Measurements from ENCODE around the gene TSC22D4.
"Not testable (repeated sequence)": the region's sequence is repeated elsewhere in the genome, so short reads cannot be mapped to it uniquely, and the experiment has no call there.

TSC22D4 gene

DNA sequence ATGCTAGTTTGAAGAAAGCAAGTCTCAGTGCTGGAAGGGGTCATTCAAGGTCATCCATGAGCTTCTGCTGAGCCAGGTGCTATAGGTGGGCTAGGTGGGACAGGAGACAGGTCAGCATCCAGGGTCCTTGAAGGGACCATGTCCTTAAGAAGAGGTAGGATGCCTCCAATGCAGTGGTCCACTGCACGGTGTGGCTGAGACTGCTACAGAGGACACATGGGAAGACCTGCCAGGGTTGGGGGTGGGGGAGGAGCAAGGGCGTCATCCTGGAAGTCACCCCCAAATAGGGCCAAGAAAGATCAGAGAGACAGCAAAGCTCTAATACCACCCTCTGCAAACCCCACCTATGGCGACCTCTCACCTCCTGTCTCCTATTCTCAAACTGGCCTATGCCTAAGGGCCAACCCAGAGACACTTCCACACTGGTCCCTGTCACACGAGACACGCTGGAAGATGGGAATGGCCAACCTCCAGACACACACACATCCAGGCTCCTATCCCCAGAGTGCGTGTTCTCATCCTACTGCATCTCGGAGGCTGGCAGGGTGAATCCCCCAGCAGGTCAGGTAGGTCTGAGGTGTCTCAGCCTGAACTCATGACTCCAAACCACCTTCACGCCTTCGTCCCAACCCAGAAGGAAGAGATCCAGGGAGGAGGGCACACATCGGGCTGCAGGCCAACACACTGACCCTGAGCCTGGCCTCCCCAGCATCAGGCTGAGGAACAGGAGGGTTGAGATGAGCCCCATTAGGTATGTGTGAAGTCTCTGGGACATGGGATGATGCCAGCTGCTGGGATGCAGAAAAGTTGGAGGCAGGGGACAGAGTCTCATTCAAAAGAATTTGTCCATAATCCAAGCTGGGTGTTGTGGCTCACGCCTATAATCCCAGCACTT lies 37.1 kb downstream of the TSC22D4 start:
- DNase-seq = no peak

DNA sequence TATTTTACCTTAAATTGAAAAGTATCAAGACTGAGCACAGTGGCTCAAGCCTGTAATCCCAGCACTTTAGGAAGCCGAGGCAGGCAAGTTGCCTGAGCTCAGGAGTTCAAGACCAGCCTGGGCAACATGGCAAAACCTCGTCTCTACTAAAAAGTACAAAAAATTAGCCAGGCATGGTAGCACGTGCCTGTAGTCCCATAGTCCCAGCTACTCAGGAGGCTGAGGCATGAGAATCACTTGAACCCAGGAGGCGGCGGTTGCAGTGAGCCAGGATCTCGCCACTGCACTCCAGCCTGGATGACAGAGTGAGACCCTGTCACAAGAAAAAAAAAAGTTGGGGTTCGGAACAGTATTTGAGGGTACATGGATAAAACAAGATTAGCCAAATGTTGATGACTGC lies 39.8 kb downstream of the TSC22D4 start:
- not testable (repeated sequence) for DNase-seq

DNA sequence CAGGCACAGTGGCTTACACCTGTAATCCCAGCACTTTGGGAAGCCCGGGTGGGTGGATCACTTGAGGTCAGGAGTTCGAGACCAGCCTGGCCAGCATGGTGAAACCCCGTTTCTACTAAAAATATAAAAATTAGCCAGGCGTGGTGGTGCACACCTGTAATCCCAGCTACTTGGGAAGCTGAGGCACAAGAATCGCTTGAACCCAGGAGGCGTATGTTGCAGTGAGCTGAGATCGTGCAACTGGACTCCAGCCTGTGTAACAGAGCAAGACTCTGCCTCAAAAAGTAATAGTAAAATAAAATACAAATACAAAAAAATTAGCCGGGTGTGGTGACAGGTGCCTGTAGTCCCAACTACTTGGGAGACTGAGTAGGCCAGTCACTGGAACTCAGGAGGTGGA lies 40.3 kb downstream of the TSC22D4 start:
- DNase-seq = not testable (repeated sequence)

DNA sequence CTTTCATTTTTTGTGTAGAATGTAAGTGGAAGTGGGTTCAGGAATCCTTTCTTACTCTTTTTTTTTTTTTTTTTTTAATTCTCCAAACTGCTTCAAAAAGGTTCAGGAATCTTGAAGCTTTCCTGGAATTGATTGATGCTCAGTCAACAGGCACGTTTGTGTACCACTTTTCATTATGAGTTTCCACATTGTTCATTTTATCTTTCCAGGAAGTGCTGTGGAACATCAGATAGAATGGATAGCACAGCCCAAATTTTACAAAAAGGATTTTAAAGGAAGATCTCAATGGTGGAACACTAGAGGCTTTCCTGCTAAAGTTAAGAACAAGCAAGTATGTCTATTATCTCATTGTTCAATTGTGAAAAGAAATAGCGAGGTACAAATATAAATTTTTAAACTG lies 40.8 kb downstream of the TSC22D4 start:
- DNase-seq = no peak

DNA sequence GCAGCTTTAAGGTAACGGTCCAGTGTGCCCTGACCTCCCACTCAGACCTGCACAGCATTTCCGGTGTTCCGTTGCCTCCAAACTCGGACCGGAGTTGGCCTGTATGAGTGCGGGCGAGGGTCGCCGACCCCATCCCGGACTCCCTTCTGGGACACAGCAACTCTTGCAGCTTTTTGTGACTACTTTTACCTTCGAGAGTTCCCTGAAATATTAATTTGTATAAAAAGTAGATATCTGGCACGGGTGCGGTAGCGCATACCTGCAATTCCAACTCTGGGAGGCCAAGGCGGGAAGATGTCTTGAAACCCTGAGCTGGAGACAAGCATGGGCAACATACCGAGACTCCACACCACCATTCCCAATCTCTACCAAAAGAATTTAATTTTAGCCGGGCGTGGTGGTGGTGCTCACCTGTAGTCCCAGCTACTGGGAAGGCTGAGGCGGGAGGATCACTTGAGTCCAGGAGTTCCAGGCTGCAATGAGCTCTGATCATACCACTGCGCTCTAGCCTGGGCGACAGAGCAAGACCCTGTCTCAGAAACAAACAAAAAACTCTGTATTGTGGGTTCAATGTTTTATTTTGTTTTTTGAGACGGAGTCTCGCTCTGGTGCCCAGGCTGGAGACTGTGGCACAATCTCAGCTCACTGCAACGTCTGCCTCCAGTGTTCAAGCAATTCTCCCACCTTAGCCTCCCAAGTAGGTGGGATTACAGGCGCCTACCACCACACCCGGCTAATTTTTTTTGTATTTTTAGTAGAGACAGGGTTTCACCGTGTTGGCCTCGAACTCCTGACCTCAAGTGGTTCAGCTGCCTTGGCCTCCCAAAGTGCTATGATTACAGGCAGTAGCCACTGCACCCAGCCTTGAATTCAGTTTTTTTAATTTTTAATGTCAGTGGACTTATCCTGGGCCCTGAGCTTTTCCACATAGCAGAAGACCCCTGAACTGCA lies 41.6 kb downstream of the TSC22D4 start:
- no peak for DNase-seq

DNA sequence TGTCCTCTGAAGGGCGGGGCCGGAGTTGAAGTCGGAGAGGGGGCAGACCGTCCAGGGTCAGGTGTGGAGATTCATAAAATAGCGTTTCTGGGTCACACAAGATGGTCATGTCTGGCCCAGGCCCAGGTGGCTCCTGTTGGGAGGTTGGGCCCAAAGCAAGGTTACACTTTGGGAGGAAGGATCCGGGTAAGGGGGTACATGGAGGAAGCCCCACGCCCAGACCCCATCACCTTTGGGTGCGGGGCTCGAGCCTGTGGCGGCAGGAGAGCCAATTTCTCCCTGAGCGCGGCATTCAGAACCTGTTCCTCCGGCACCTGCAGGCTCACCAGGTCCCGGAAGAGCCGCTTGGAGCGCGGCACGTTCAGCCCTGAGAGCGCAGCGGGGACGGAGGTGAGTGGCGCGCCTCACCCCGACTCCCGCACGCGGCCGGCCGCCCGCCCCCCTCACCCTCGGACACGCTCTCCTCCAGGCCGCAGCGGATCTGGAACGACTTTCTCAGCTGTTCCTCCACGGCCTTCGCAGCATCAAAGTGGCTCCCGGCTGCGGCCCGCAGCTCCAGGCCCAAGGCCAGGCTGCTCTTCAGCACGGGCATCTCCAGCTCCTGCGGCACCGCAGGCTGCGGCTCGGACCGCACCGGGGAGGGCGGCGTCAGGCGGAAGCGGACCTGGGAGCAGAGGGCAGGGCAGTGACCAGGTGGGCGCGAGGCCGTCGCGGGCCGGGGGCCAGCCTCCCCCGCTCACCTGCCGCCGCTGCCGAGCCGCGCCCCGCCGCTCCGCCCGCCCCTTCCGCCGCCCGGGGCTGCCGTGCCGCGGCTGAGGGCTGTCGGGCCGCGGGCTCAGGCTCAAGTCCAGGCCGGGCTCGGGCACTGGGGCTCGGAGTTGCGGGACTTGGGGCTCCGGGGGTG lies 43.4 kb downstream of the TSC22D4 start:
- DNase-seq = no peak

DNA sequence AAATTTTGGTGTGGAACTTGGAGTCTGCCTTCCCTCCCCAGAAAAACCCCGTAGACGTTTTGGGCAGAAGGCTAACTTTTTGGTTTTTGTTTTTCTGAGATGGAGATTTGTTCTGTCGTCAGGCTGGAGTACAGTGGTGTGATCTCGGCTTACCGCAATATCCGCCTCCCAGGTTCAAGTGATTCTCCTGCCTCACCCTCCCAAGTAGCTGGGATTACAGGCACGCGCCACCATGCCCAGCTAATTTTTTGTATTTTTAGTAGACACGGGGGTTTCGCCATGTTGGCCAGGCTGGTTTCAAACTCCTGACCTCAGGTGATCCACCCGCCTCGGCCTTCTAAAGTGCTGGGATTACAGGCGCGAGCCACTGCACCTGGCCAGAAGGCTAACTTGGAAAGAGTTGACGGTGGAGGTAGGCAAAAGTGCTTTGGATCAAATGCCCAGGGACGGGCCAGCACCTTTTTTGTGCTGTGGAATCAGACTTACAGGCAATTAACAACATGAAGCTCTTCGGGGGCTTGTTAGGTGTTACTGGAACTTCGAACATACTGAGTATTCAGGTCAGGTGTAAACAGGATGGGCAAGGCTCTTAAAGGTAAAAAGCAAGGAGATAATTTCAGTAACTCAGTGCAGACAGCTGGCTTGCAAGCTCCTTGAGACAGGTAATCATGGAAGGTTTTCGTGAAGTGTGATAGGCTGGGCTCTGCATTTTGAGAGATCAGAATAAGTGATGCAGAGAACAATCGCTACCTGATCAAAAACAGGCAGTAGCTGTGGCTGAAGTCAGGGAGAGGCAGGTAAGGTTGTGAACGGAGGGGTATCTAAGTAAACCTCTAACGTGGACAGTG lies 44.5 kb downstream of the TSC22D4 start:
- DNase-seq = no peak

DNA sequence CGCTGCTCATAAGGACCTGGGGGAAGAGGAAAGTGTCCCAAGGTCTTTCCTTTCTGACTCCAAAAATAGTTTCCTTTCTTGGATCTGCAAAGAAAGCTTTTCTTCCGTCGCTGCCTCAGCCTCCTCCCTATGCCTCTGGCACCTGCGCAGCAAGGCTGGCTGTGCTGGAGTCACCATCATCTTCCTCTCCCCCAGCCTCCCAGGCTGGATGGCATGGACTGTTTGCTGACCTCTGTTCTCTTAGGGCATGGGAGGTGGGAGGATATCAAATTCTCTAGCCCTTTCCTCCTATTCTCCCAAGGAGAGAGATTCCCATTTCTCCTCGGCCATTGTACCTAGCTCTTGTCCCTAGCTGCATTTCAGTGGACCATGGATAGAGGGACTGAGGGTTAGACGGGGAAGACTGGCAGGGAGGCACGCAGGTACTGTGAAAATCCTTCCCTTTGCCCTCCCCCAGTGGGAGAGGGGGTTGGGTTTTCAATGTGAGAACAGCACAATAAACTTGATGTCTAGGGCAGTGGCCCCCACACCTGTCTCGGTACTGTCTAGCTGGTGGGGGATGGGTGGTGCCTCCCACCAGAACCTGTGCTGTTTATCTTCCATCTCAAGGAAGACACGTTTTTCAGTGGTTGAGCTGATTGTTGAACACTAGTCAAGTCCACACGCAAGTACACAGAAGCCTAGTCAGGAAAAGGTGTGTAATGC lies 45.3 kb downstream of the TSC22D4 start:
- DNase-seq = no peak

DNA sequence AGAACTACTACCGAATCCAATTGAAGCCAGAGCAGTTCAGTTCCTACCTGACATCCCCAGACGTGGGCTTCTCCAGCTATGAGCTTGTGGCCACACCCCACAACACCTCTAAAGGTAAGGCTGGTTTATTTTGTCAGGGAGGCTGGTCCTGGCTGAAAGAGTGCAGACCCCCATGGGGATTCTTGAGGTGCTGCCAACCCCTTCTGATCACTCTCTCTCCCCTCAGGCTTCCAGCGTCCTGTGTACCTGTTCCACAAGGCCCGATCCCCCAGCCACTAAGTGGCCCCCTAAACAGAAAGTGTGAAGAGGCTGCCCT lies 45.8 kb downstream of the TSC22D4 start:
- DNase-seq = no peak

DNA sequence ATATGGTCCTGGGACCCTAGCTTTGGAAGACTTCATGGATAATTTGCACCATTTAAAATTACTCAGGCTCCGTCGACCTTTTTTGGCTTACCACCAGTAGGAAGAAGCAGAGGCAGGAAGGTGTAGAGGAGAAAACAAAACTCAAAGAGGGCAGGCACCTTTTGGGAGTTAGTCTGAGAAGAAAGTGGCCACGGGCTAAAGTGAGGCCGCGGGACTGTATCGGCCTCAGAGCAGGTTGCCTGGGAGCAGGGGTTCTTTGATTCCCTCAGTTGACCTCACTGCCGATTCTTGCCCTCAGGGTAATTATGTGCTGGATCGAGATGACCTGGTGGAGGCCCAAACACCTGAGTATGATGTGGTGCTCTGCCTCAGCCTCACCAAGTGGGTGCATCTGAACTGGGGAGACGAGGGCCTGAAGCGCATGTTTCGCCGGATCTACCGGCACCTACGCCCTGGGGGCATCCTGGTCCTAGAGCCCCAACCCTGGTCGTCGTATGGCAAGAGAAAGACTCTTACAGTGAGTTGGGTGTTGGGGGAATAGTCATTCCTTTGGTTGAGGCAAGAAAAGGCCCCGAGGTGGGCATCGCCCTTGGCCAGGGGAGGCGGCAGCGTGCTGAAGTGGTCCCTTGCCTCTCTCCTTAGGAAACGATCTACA lies 46.3 kb downstream of the TSC22D4 start:
- DNase-seq = no peak

DNA sequence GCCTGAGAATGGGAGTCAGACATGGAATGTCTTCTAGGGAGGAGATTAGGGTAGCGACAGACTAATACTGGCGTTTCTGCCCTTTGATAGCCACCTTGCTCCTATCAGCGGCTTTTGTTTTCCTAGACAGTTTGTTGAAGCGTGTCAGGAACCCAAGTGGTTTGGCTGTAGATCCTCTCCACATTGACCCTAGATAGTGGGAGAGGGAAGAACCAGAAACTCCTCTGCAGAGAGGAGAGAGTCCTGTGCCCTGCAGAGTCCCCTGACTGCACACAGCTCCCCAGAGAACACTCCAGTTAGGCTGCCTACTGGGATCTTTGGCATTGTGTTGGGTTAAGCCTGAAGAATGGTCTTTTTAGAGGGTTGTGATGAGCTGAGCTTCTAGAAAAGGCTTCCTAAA lies 47.0 kb downstream of the TSC22D4 start:
- no peak for DNase-seq

DNA sequence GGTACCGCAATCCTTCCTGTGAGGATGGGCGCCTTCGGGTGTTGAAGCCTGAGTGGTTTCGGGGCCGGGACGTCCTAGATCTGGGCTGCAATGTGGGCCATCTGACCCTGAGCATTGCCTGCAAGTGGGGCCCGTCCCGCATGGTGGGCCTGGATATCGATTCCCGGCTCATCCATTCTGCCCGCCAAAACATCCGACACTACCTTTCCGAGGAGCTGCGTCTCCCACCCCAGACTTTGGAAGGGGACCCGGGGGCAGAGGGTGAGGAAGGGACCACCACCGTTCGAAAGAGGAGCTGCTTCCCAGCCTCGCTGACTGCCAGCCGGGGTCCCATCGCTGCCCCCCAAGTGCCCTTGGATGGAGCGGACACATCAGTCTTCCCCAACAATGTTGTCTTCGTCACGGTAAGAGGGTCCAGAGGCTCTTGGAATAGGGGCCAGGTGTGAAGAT lies 47.7 kb downstream of the TSC22D4 start:
- no peak for DNase-seq

DNA sequence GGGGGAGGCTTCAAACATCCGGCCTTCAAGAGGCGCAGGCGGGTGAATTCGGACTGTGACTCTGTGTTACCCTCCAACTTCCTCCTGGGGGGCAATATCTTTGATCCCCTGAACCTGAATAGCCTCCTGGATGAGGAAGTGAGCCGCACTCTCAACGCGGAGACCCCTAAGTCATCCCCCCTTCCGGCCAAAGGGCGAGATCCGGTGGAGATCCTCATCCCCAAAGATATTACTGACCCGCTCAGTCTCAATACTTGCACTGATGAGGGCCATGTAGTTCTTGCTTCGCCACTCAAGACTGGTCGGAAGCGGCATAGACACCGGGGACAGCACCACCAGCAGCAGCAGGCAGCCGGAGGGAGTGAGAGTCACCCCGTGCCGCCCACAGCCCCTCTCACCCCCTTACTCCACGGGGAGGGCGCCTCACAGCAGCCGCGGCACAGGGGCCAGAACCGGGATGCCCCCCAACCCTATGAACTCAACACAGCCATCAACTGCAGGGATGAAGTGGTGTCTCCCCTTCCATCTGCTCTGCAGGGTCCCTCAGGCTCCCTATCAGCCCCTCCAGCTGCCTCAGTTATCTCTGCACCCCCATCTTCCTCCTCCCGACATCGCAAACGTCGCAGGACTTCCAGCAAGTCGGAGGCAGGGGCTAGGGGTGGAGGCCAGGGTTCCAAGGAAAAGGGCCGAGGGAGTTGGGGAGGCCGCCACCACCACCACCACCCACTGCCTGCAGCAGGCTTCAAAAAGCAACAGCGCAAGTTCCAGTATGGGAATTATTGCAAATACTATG lies 48.3 kb downstream of the TSC22D4 start:
- no peak for DNase-seq

DNA sequence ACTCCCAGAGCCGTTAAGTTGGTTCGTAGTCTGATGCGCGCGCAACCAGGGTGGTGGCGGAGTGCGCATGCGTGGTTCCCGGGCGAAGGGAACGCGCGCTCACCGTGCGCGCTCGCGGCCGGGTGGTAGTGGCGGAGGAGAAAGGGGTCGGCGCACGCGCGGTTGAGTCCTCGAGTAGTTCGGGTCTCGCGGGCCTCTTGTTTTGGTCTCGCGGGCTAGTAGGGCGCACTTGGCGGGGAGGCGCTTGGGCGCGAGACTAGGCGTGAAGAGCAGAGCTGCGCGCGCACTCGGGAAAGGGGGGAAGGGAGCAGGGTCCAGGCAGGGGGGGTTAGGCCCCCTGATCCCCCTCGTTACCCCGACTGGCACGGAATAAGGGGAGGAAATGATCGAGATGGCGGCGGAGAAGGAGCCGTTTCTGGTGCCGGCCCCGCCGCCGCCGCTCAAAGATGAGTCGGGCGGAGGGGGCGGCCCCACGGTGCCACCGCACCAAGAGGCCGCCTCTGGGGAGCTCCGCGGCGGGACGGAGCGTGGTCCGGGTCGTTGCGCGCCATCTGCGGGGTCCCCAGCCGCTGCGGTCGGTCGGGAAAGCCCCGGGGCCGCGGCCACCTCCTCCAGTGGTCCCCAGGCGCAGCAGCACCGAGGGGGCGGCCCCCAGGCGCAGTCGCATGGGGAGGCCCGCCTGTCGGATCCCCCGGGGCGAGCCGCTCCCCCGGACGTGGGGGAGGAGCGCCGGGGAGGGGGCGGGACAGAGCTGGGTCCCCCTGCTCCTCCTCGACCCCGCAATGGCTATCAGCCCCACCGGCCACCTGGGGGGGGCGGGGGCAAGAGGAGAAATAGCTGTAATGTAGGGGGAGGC lies 49.1 kb downstream of the TSC22D4 start, which contains the start of gene MEPCE:
TSS of gene MEPCE (plus strand) at position 195 of the 856 bp plus-strand sequence. CDS start at position 383, 188 bp downstream.
- peak; percentile 87 for DNase-seq

DNA sequence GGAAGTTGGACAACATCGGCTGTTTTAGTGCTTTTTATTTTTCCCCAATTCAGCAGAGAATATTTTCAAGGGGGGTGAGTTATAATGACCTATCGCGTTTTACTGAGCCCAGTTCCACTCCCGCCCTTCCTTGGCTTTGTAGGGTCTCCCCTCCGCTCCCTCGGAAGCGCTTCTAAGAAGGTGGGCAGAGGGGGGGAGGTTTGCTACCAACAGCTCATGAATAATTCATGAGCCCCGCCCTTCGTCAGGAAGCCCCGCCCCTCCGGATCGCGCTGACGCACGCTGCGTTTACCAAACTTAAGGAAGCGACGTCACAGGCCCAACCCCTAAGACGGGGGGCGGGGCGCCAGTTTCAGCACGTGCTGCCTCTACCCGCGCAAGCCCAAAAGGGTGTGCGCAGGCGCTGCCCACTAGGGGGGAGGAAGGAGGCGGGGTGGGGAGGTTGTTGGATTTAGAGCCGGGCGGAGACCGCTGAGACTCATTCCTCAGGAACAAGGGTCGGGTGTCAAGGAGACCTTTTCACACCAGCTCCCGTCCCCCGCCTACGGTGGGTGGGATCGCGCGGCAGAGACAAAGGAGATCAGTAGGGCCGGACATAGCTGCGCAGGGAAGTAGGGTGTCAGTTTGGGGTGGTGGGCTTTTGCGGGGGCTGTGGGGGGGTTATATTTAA lies 49.9 kb downstream of the TSC22D4 start:
- DNase-seq = peak; percentile 100

DNA sequence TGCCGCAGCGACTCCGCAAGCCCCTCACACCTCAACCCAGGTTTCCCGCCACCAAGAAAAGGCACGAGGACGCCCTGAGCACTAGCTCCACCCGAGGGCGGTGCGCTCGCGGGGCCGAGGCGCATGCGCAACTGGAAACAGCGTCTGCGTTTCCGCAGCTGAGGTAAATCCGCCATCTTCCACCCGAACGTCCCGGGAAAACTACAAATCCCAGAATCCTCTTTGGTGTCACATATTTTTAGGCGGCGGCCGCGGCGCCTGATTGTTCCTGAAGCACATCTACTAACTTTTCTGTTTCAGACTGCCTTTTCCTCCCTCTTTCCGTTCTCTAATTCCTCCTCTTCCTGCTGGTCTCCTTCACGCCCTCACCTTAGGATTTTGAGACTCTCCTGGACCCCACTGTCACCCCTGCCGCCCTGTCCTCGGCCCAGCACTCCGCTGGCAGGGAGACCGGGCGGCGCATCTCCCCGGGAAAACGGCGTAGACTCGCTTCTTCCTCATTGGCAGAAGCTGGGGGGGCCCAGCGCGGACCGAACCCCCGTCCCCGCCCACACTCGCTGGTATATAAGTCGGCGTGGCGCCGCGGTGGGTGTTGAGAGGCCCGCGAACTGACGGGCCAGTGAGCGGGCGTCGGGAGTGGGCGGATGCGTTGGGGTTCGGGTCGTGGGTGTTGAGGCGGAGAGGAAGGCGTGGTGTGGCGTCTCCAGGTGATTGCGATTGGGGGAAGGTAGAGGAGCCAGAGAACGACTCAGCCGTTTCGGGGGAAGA lies 50.6 kb downstream of the TSC22D4 start, which contains the start of gene ZCWPW1:
TSS of gene ZCWPW1 (minus strand) at position 505 of the 768 bp plus-strand sequence. CDS start 8,054 bp downstream, outside the sequence.
- peak; percentile 94 for DNase-seq

DNA sequence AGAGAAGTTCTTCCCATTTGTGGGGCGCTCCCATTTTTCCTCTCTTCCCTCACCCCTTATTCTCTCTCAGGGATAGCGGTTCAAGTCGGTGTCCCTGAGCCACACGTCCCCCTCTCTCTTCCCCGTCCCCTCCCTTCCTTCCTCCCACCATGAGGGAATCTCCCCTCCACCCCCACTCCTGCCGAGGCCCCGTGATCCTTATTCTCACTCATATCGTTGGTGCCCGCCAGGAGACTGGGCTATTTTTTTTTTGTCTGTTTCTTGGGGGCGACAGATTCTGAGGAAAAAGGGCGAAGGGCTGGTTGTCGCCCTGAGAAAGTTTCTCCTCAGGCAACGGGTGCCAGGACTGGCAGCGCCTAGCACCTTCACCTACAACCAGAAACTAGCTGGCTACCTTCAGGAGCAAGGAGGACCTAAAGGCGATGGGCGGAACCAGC lies 51.2 kb downstream of the TSC22D4 start:
- DNase-seq = no peak

Measured in GDM1 (cell line).